ENCODE measurements around the gene ADIPOQ.
"Not testable (repeated sequence)": the region's sequence is repeated elsewhere in the genome, so short reads cannot be mapped to it uniquely, and the experiment has no call there.

ADIPOQ gene

GRCh38 chr3:186842426-186843038 is at the start of gene ADIPOQ:
Gene ADIPOQ (plus strand): TSS chr3:186842710. CDS start chr3:186853059, 10,349 bp downstream.
- no peak for DNase-seq (ENCODE audit: low read depth in 2 of 2)

- DNase-seq (ENCODE audit: low read depth in 2 of 2): no peak
These were observed 44.2 kb upstream of the ADIPOQ start for GRCh38 chr3:186798239-186798874.

GRCh38 chr3:186800285-186800684 is 42.2 kb upstream of the ADIPOQ start:
- DNase-seq (ENCODE audit: low read depth in 2 of 2): no peak

GRCh38 chr3:186802701-186803100 is 39.8 kb upstream of the ADIPOQ start:
- no peak for DNase-seq (ENCODE audit: low read depth in 2 of 2)

GRCh38 chr3:186803447-186803846 is 39.1 kb upstream of the ADIPOQ start:
- not testable (repeated sequence) for DNase-seq (ENCODE audit: low read depth in 2 of 2)

- DNase-seq (ENCODE audit: low read depth in 2 of 2): peak; percentile 75 to 87
These were observed 36.1 kb upstream of the ADIPOQ start, which contains the start of gene RFC4 for GRCh38 chr3:186806089-186807055. Gene RFC4 (minus strand): TSS chr3:186806482. CDS start chr3:186804713, 1,769 bp downstream.

GRCh38 chr3:186807231-186807630 is 35.3 kb upstream of the ADIPOQ start:
- no peak for DNase-seq (ENCODE audit: low read depth in 2 of 2)

- DNase-seq (ENCODE audit: low read depth in 2 of 2): no peak
These were observed 32.0 kb upstream of the ADIPOQ start for GRCh38 chr3:186810336-186810996.

GRCh38 chr3:186811313-186811712 is 31.2 kb upstream of the ADIPOQ start:
- DNase-seq (ENCODE audit: low read depth in 2 of 2): not testable (repeated sequence)

GRCh38 chr3:186814100-186814499 is 28.4 kb upstream of the ADIPOQ start:
- DNase-seq (ENCODE audit: low read depth in 2 of 2): no peak

- no peak for DNase-seq (ENCODE audit: low read depth in 2 of 2)
These were observed 27.1 kb upstream of the ADIPOQ start for GRCh38 chr3:186815435-186815834.

- no peak for DNase-seq (ENCODE audit: low read depth in 2 of 2)
These were observed 24.0 kb upstream of the ADIPOQ start for GRCh38 chr3:186818516-186818915.

- no peak for DNase-seq (ENCODE audit: low read depth in 2 of 2)
These were observed 23.6 kb upstream of the ADIPOQ start for GRCh38 chr3:186818956-186819355.

GRCh38 chr3:186821429-186822387 is 20.8 kb upstream of the ADIPOQ start:
- DNase-seq (ENCODE audit: low read depth in 2 of 2): no peak

- not testable (repeated sequence) for DNase-seq (ENCODE audit: low read depth in 2 of 2)
These were observed 20.1 kb upstream of the ADIPOQ start for GRCh38 chr3:186822388-186822759.

- no peak for DNase-seq (ENCODE audit: low read depth in 2 of 2)
These were observed 19.1 kb upstream of the ADIPOQ start for GRCh38 chr3:186823386-186823785.

- DNase-seq (ENCODE audit: low read depth in 2 of 2): no peak
These were observed 17.9 kb upstream of the ADIPOQ start for GRCh38 chr3:186824430-186825139.

- DNase-seq (ENCODE audit: low read depth in 2 of 2): no peak
These were observed 17.2 kb upstream of the ADIPOQ start for GRCh38 chr3:186825294-186825821.

GRCh38 chr3:186825872-186826409 is 16.6 kb upstream of the ADIPOQ start:
- DNase-seq (ENCODE audit: low read depth in 2 of 2): no peak
